Esophagus mucosa (tissue), 1 donor: ENCODE measurements around the gene SLMAP. TPM values are rescaled to one million over a fixed set of nuclear protein-coding genes. Genes with fewer than 3 reads are reported as not detected.

Experiments used
- ATAC-seq: fragments of 200-7000 bp; cut with Tn5 transposase; one replicate; pipeline ENCODE4 v1.9.1; 2020
- total RNA-seq: library from RNA; stranded (reverse); gene quantifications from one replicate; pipeline ENCODE4 v1.2.4, GENCODE V29; 2023
- donor health status: DM: yes; HTN: yes; CAD: no.

SLMAP gene
- total RNA-seq, 1 donor from 2014 or later, result 57.1 TPM

GRCh38 chr3:57943525-57944495 lies 187.7 kb downstream of the SLMAP start:
- ATAC-seq, result no peak

- ATAC-seq, result no peak
Observed at GRCh38 chr3:57946970-57947381, 190.9 kb downstream of the SLMAP start.

- no peak for ATAC-seq
Observed at GRCh38 chr3:57948080-57948671, 192.1 kb downstream of the SLMAP start.

- no peak for ATAC-seq
Observed at GRCh38 chr3:57948781-57949242, 192.7 kb downstream of the SLMAP start.

GRCh38 chr3:57949344-57949743 lies 193.2 kb downstream of the SLMAP start:
- peak; percentile 5 for ATAC-seq

- peak; percentile 88 for ATAC-seq
Observed at GRCh38 chr3:57949785-57950615, 193.9 kb downstream of the SLMAP start.

- peak; percentile 65 for ATAC-seq
Observed at GRCh38 chr3:57951066-57951882, 195.2 kb downstream of the SLMAP start.

GRCh38 chr3:57952208-57952631 lies 196.1 kb downstream of the SLMAP start:
- no peak for ATAC-seq

- ATAC-seq, result no peak
Observed at GRCh38 chr3:57952651-57953050, 196.5 kb downstream of the SLMAP start.

GRCh38 chr3:57953576-57953975 lies 197.5 kb downstream of the SLMAP start:
- ATAC-seq, result no peak

GRCh38 chr3:57956119-57956832 lies 200.2 kb downstream of the SLMAP start:
- peak; percentile 18 for ATAC-seq

- no peak for ATAC-seq
Observed at GRCh38 chr3:57956833-57957174, 200.7 kb downstream of the SLMAP start.

- no peak for ATAC-seq
Observed at GRCh38 chr3:57957824-57958223, 201.7 kb downstream of the SLMAP start.

GRCh38 chr3:57958642-57959422 lies 202.7 kb downstream of the SLMAP start:
- ATAC-seq, result peak; percentile 33

GRCh38 chr3:57959423-57960173 lies 203.5 kb downstream of the SLMAP start:
- ATAC-seq, result peak; percentile 82

- ATAC-seq, result no peak
Observed at GRCh38 chr3:57960174-57960505, 204.0 kb downstream of the SLMAP start.

- ATAC-seq, result no peak
Observed at GRCh38 chr3:57961177-57961827, 205.2 kb downstream of the SLMAP start.

- ATAC-seq, result peak; percentile 6
Observed at GRCh38 chr3:57961828-57962447, 205.8 kb downstream of the SLMAP start.

GRCh38 chr3:57962448-57962834 lies 206.3 kb downstream of the SLMAP start:
- no peak for ATAC-seq
